Measurements from ENCODE around the gene GPR157.
"Not testable (repeated sequence)": the region's sequence is repeated elsewhere in the genome, so short reads cannot be mapped to it uniquely, and the experiment has no call there.

The GPR157 gene

GRCh38 chr1:9118186-9118585 is 10.7 kb downstream of the GPR157 start:
- no peak for DNase-seq (ENCODE audit: low read depth in 2 of 2)

GRCh38 chr1:9115351-9116205 is 13.3 kb downstream of the GPR157 start:
- no peak for DNase-seq (ENCODE audit: low read depth in 2 of 2)

- no peak for DNase-seq (ENCODE audit: low read depth in 2 of 2)
These were observed 15.7 kb downstream of the GPR157 start for GRCh38 chr1:9112961-9113880.

GRCh38 chr1:9111957-9112356 is 16.9 kb downstream of the GPR157 start:
- peak in 1 of 2 donors; percentile 23 for DNase-seq (ENCODE audit: low read depth in 2 of 2)

- no peak for DNase-seq (ENCODE audit: low read depth in 2 of 2)
These were observed 17.6 kb downstream of the GPR157 start for GRCh38 chr1:9111357-9111691.

- peak; percentile 73 to 82 for DNase-seq (ENCODE audit: low read depth in 2 of 2)
These were observed 18.1 kb downstream of the GPR157 start for GRCh38 chr1:9110669-9111356.

- DNase-seq (ENCODE audit: low read depth in 2 of 2), result no peak
These were observed 20.7 kb downstream of the GPR157 start for GRCh38 chr1:9108056-9108665.

GRCh38 chr1:9107136-9107535 is 21.8 kb downstream of the GPR157 start:
- no peak for DNase-seq (ENCODE audit: low read depth in 2 of 2)

- no peak for DNase-seq (ENCODE audit: low read depth in 2 of 2)
These were observed 22.6 kb downstream of the GPR157 start for GRCh38 chr1:9106286-9106685.

- DNase-seq (ENCODE audit: low read depth in 2 of 2), result no peak
These were observed 23.5 kb downstream of the GPR157 start for GRCh38 chr1:9105336-9105867.

- peak in 1 of 2 donors; percentile 18 for DNase-seq (ENCODE audit: low read depth in 2 of 2)
These were observed 27.3 kb downstream of the GPR157 start for GRCh38 chr1:9101510-9102146.

- DNase-seq (ENCODE audit: low read depth in 2 of 2), result no peak
These were observed 28.3 kb downstream of the GPR157 start for GRCh38 chr1:9100471-9101043.

- DNase-seq (ENCODE audit: low read depth in 2 of 2), result no peak
These were observed 29.3 kb downstream of the GPR157 start for GRCh38 chr1:9099555-9099954.

GRCh38 chr1:9097947-9098705 is 30.8 kb downstream of the GPR157 start:
- DNase-seq (ENCODE audit: low read depth in 2 of 2), result no peak

GRCh38 chr1:9095818-9096217 is 33.1 kb downstream of the GPR157 start:
- DNase-seq (ENCODE audit: low read depth in 2 of 2), result no peak

- DNase-seq (ENCODE audit: low read depth in 2 of 2), result not testable (repeated sequence)
These were observed 34.8 kb downstream of the GPR157 start for GRCh38 chr1:9093996-9094595.

- no peak for DNase-seq (ENCODE audit: low read depth in 2 of 2)
These were observed 35.3 kb downstream of the GPR157 start for GRCh38 chr1:9093581-9093980.

- no peak for DNase-seq (ENCODE audit: low read depth in 2 of 2)
These were observed 35.8 kb downstream of the GPR157 start for GRCh38 chr1:9093091-9093490.

GRCh38 chr1:9088807-9089206 is 40.1 kb downstream of the GPR157 start:
- no peak for DNase-seq (ENCODE audit: low read depth in 2 of 2)

All from stimulated activated CD4-positive, alpha-beta T cell treated with anti-CD3 and anti-CD28 coated beads, Interleukin-15, amount 100 ng/mL, for 48 hours (primary cell).